ENCODE results near the gene FMNL1.

FMNL1 gene

DNA sequence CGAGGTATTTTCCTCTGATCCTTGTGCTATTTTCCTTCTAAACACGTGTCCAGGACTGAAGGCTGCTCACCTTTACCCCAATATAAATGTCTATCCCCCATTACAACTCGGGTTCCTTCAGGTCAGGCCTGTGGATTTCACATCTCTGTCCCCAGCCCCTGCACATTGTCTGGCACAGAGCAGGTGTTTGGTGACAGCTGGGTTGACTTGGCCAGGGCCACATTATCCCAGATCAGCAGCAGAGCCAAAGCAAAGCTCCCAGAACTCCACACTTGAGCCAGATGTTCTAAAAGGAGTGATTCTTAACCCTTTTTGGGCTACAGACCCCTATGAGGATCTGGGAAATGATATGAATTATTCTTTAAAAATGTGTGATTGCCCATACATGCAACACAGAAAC, 58.2 kb downstream of the FMNL1 start:
- no peak for DNase-seq (ENCODE audit: low read depth)

DNA sequence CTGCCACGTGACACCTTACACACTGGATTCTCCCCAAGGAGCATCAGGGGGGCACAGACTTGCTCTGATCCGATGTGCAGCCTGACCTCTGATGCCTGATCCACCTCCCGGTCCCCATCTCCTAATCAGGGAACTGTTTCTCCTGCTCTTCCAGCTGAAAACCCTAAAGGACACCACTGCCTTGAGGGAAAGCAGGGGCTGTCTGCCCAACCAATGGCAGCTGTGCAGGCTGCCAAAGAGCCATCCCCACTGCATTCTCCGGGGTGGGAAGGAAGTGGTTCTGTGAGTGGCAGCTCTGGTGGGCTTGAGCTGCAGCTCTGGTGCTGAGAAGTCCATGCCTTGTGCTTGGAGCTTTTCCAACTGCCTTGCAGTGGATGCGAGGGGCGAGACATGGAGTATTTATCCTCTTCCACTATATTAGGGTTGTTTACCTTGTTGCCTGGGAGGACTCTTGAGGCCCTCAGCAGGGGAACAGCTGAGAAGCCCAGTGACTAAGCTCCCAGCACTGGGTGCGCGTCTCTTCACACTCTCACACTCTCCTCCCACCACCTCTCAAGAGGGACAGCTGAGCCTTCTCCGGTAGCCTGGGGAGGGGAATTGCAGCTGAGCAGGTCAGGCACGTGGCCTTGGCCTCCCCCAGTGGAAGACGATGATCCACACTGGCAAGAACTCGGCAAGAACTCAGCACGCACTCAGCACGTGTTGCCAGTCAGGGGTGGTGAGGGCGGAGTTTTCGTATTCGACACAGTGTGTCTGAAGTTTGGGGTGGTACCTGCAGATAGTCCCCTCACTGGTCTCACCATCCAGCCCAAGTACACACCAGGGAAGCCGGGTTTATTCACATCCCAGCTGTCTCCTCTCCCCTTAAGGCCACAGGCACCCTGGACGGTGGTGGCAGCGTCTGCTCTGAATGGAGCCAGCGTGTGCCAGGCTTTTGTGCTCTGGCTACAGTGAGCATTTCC, 61.3 kb downstream of the FMNL1 start:
- DNase-seq (ENCODE audit: low read depth), result no peak

DNA sequence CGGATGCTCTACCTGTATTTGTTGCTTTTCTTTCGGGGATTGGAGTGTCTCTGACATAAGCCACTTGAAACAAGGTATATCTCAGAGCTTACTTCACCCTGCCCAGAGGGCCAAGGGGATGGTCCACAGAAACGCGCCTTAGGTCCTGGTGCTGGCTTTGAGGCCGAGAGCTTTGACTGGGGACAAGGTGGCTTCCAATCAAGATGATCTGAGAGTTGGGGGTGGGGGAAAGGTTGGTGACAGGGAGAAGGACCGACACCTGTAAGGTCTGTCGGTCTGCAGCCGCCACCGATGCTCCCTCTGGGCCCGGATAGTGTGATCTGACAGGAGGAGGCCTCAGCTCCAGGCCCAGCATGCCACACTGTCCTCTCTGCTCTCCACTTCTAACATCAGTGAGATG, 62.0 kb downstream of the FMNL1 start:
- no peak for DNase-seq (ENCODE audit: low read depth)

DNA sequence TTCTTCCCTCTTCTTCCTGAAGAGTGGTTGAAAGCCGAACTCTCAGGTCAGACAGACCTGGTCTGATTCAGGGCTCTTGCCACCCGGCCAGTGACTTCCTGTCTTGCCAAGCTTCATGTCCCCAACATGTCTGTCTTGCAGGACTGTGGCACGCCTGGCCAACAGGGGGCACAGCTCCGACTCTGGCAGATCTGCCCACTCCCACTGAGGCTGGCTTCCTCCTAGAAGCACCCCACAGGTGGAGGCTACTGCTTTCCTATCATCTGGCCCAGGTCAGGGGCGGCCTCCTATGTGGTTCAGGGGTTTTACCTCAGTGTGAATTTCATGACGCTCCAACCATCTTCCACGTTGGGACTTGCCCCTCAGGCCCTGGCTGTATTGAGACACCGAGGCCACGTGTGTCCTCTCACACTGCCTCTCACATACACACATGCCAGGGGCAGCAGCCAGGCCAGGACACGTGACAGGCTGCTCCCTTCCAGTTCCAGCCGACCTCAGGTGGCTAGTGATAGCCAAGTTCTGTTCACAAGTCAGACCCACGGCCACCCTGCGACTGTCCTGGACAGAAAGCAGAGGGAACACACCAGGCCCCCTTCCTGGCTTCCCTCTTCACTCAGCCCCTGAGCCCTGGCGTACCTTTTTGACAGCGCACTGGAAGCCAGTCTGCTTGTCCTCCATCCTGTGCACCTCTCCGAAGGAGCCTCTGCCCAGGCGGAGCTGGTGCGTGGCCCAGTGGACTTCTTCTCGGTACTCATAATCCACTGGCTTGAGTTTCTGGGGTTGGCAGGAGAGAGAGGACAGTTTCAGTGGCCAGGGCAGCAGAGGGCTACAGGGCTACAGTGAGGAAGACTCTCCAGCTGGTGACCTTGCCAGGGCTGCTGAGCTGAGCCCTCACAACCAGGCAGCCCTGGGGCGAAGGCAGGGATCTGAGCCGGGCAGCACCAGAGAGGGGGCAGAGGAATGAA, 62.8 kb downstream of the FMNL1 start:
- DNase-seq (ENCODE audit: low read depth), result no peak

DNA sequence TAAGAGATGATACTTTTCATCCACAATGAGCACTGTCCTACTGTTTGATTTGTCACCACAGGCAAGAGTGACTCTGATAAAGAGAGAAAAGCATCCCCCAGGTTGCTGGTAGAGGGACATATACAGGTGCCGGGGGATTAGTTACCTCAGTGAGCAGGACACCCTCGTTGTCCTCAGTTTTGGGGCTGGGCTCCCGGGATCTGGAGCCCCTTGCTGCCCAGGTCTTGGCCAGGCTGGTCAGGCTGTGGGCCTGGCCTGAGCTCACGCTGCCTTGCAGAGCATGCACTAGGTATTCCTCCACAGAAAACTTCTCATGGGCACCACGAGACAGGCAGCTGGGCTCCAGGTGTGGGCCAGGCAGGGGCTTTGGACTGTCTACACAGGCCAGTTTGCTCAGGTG, 64.6 kb downstream of the FMNL1 start:
- no peak for DNase-seq (ENCODE audit: low read depth)

DNA sequence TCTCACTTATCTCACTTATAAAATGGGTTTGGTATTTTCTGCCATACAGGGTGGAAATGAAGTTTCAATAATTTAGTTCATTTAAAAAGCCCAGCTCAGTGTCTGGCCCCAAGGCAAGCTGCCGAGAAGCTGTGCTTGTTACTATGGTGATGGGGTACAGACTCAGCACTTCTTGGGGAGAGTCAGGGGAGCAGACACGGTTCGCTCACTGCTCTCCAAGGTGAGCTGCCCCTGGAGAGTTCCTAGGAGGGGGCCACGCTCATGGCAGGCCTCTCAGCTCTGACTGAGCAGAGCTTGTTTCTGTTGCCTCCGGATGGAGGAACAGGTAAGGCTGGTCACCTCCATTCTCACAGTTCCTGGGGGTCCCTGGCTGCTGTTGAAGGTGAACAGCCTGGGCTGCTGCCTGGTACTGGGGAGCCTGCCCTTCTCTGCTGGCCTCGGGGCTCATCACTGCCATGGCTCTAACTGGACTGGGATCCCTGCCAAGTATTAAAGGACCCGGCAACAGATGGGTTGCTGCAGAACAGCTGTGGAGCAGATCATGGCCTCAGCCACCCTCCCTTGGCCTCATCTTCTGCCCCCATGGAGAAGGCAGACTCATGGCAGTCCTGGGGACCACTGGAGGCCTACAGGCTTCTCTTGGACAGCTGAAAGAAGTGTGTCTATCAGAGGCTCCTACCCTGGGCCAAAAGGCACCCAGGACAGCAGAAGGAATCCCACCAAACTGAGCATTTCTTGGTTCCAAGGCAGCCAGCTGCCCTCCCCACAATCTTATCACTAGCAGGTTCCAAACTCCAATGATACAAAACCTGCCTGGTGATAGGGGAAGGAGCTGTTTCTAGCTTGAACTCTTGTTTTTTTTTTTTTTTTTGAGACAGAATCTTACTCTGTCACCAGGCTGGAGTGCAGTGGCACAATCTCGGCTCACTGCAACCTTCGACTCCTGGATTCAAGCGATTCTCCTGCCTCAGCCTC, 66.1 kb downstream of the FMNL1 start:
- DNase-seq (ENCODE audit: low read depth), result no peak

DNA sequence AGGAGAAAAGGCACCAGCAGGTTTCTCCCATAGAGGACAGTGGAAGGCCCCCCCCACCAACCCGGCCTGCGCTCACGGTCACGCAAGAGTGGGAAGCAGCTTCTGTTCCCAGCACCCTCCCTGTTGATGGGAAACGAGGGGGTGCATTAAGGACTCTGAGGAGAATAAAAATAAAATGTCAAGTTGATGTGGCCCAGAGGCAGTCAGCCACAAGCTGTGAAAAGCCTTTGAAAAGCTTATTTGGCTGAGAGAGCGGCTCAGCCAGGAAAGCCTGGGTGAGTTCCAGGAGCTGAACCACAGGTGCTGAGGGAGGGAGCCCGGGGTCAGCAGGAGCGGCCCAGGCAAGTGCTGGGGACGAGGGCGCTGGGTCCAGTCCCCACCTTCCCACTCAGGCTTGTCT, 67.1 kb downstream of the FMNL1 start:
- no peak for DNase-seq (ENCODE audit: low read depth)

DNA sequence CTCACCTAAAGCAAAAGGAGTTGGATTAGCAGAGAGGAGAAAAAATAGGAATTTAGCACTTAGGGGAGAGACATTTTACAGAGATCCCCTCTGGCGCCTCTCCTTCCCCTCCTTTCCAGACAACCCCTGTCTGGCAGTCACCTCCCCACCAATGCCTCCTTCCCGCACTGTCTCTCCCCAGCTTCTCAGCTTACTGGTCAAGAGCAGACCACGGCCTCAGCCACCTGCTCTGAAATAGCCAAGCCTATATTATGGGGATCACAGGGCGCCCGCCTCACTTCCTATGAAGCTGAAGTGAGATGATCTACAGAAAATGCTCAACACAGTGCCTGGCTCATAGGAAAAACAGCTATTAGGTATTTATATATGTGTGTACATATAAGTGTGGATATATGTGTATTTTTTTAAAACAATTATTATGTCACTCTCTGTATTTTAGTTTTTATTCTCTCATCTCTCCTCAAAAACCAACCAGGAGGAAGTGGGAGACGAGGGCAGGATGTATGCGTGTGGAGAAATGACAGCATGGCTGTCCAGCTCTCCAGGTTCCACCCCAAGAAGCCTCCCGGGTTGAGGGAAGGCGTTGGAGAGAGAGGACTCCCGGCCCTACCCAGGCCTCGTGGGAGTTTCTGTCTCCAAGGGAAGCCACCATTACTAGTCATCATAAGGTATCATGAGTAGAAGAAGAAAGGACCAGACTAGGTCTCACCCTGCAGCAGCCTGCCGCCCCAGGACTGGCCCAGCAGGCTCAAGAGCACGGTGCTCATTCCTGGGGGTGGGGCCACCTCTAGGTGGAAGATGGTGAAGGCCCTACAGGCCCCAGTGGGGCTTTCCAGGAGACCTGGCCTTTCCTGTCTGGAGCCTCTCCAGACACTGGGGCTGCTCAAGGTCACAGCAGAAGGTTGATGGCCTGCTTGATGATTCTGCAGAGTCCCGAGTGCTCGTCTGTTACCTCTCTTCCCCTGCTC, 67.9 kb downstream of the FMNL1 start:
- no peak for DNase-seq (ENCODE audit: low read depth)

DNA sequence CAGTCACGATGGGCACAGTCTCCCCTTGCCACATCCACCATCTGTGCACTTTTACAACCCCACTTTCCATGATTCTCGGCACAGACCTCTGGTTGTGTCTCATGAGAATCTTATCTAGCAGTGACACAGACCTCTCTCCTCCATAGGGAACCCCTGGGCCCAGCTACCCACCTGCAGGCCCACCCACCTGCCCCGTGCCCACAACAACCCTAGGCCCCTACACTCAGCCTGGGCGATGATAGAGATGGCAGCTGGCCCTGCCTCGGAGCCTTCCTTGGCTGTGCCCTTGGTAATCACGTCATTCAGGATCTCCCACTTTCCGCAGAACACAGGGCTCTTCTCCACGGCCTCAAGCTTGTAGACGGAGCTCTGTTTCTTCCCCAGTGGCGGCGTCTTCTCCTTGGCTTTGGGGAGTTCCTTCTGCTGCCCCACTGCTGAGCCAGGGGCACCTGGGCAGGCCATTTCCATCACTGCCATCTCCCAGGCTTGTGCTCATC, 68.6 kb downstream of the FMNL1 start:
- no peak for DNase-seq (ENCODE audit: low read depth)

DNA sequence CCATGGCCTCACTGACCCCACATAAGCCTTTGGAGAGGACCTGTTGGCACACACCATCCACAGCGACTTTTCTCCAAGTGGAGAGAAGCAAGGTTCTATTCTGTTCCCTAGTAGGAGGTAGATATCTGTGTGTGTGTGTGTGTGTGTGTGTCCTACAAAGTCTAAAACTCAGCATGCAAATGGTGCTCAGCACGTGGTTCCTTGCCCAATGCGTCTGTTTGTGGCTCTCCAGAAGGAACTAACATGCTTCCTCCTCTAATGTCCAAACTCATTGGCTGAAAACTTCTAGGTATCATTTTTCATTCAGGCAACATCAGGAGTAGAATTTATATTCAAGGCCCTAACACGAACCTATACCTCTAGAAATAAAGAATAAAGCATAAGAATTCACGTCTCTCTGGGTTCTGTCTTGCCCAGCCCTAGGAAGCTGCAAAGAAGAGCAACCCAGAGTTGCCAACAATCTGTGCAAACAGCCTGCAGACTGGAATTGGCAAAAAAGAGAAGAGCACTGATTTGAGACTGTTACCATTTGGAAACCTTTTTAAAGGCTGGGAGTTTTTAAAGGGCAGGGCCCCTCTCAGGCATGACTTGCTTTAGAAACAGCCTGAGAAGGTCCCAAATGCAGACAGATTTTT, 69.6 kb downstream of the FMNL1 start:
- DNase-seq (ENCODE audit: low read depth), result no peak

DNA sequence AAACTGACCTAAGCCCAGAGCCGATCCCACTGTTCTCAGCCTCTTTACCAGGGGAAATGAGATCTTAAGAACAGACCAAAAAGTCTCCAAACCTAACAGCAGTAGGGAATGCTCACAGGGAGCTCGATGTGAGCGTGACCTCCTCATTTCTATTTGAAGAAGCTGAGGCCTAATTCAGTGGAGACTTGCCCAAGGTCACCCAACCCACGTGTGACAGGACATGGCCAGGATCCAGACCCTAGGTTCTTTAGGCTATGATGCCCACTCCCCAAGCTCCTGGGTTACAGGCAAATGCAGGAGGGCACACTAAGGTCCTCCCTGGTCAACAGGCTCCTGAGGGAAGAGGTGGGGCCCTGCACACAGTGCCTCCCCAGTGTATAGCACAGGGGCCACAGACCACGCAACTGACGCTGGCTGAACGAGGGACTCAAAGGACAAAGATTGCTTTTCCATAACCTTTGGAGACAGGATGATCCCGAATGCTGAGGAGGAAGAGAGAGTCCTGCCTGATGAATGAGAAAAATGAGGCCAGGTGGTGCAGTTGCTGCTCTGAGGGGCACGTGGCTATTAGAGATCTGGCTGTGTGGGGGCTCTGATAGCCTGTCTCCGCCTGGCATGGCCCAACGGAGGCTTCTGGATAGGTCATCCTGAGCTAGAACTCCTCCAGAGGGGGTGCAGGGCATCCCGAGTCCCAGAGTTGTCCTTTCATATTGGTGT, 71.2 kb downstream of the FMNL1 start:
- DNase-seq (ENCODE audit: low read depth), result no peak

DNA sequence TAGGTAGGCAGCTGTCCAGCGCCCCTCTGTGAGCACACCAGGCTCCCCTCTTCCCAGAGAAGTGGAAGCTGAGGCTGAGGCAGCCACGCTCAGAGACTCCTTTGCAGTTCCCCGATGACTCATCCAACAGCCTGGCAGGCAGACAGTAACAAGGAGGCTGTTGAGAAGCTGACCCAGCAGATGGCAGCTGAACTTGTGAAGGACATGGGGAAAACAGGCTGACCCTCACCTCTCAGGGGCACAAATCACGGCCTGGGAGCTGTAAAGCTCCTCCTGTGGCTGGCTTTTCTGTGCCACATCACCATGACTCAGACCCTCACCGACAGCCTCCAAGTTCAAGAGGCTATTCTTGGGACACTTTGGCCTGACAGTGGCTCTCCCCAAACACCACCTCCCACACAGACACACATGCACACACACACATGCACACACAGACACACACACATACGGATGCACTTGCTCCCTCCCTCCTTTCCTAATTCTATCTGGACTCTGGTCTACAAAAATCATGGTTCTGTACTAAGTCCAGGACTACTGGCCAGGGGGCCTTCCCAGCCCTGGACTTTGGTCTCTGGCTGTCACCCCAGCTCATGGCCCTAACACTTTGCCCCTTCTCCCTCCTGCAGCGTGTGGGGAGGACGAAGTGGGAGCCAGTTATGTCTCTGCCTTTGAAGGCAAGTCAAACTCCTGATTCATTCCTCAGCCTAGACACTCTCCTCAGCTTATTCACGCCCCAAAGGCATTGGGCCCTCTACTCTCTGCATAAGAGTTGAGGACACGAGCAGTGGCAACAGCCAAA, 71.9 kb downstream of the FMNL1 start:
- DNase-seq (ENCODE audit: low read depth), result no peak

DNA sequence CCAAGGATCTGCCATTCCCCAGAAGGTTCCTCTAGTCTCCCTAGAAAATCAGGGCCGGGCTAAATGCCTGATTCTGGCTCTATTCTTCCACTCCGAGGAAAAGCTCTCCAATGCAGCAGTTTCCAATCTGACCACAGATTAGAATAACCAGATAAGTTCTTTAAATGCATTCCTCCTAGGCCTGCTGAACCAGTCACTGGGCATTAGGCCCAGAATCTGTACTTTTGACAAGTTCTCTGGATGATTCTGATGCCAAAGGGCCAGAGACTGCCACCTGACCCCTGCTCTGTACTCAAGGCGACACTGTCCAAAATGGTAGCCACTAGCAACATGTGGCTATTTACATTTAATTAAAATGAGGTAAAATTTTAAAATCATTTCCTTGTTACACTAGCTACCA, 72.8 kb downstream of the FMNL1 start:
- no peak for DNase-seq (ENCODE audit: low read depth)

DNA sequence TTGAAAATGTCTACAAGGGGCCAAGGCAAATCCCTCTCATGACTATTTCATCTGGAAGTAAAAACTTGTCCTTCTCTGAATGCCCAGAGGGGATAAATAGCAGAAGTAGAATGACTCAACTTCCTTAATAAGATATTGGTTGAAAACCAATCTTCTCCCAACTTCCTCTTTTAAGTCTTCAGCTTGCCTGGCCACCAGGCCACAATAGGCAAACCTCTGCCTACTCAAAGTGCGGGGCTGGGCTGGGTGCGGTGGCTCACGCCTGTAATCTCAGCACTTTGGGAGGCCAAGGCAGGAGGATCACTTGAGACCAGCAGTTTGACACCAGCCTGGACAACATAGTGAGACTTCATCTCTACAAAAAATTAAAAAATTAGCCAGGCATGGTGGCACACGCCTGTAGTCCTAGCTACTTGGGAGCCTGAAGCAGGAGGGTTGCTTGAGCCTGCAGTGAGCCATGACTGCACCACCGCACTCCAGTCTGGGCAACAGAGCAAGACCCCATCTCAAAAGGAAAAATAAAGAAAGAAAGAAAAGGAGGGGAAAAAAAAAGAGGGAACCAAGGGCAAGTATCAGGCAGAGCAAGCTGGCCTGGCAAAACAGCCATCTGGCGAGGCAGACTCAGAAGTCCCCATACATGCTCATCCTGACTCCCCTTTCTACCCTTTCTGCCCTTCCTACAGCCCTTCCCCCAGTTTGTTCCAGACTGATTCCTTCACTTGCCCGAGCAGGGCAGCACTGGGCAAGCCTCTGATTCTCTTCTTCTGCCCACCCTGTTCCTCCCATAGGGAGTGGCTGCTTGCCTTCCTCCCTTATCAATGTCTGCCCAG, 74.5 kb downstream of the FMNL1 start:
- DNase-seq (ENCODE audit: low read depth), result no peak

DNA sequence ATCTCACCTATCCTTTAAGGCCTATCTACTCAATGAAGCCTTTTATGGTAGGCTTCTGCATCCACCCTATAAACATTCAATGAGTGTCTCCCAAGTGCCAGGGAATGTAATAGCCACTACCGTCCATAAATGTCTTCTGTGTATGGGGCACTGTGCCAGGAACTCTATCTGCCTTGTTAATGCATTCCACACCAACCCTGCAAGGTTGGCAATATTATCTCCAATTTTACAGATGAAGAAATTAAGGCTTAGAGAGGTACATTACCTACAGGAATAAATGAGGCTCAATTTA, 75.1 kb downstream of the FMNL1 start:
- no peak for DNase-seq (ENCODE audit: low read depth)

Data from activated gamma-delta T cell treated with anti-CD3 and anti-CD28 coated beads, Interleukin-2, amount 50 U/mL, for 16 hours (primary cell).